ENCODE results near the gene SYT15.
"Not testable (repeated sequence)": the region's sequence is repeated elsewhere in the genome, so short reads cannot be mapped to it uniquely, and the experiment has no call there.

- TF ChIP-seq MYC (IDR thresholded peaks at IDR 0.05; ENCODE audit: insufficient read depth, insufficient read length, insufficient replicate concordance, low read length, severe bottlenecking); POLR2A (IDR thresholded peaks at IDR 0.05; ENCODE audit: low read depth, low read length); CREB1 (IDR thresholded peaks at IDR 0.05; ENCODE audit: low read depth): not testable (repeated sequence)
Measured at GRCh38 chr10:46591053-46591452, 12.1 kb downstream of the SYT15 start.
